Epithelial cell of esophagus (primary cell): ENCODE results near the gene EHMT1.

Experiments
- DNase-seq: peaks from one replicate; pipeline ENCODE4 v3.0.0; 2010; ENCODE audit warnings: low read depth
- H3K4me3 ChIP-seq: 2 replicates; pipeline ENCODE4 v1.5.1; 2011; ENCODE audit warnings: mild to moderate bottlenecking, low read length, control low read depth
- CTCF ChIP-seq: IDR thresholded peaks from 2 replicates; pipeline ENCODE4 v1.5.1; 2011; ENCODE audit warnings: low read depth, mild to moderate bottlenecking, low read length, control low read depth, inconsistent platforms; ENCODE audit not compliant: insufficient read depth; ENCODE audit errors: missing control alignments

Gene EHMT1

GRCh38 chr9:137787381-137787780 lies 168.6 kb downstream of the EHMT1 start:
- H3K4me3 ChIP-seq: no peak overlapping the region
- no peak for DNase-seq
- no peak for TF ChIP-seq CTCF

GRCh38 chr9:137787786-137788505 lies 169.1 kb downstream of the EHMT1 start:
- TF ChIP-seq CTCF: no peak
- DNase-seq: no peak
- H3K4me3 ChIP-seq: no peak overlapping the region

GRCh38 chr9:137788561-137789294 lies 169.9 kb downstream of the EHMT1 start:
- no peak for TF ChIP-seq CTCF
- H3K4me3 ChIP-seq: no peak overlapping the region
- DNase-seq: no peak

GRCh38 chr9:137789295-137789895 lies 170.6 kb downstream of the EHMT1 start:
- TF ChIP-seq CTCF: no peak
- no peak overlapping the region for H3K4me3 ChIP-seq

GRCh38 chr9:137791947-137792346 lies 173.1 kb downstream of the EHMT1 start:
- no peak for TF ChIP-seq CTCF
- no peak for DNase-seq
- H3K4me3 ChIP-seq: no peak overlapping the region

More at GRCh38 chr9:137789295-137789895, 170.6 kb downstream of the EHMT1 start:
- DNase-seq: no peak

- DNase-seq: no peak
- no peak for TF ChIP-seq CTCF
These were observed 174.5 kb downstream of the EHMT1 start for GRCh38 chr9:137793196-137793841.

More at GRCh38 chr9:137793196-137793841, 174.5 kb downstream of the EHMT1 start:
- no peak overlapping the region for H3K4me3 ChIP-seq
